CD1c-positive myeloid dendritic cell (primary cell): Measurements from ENCODE around the gene GABPA.
"Not testable (repeated sequence)": the region's sequence is repeated elsewhere in the genome, so short reads cannot be mapped to it uniquely, and the experiment has no call there.

Source experiments
- DNase-seq: peaks from one replicate; pipeline ENCODE4 v3.0.0-alpha.2; 2016; ENCODE audit errors: extremely low spot score

The GABPA gene

GRCh38 chr21:25737421-25737820 lies 2.6 kb downstream of the GABPA start:
- no peak for DNase-seq

- DNase-seq = no peak
Observed at GRCh38 chr21:25742900-25743299, 8.1 kb downstream of the GABPA start.

DNA sequence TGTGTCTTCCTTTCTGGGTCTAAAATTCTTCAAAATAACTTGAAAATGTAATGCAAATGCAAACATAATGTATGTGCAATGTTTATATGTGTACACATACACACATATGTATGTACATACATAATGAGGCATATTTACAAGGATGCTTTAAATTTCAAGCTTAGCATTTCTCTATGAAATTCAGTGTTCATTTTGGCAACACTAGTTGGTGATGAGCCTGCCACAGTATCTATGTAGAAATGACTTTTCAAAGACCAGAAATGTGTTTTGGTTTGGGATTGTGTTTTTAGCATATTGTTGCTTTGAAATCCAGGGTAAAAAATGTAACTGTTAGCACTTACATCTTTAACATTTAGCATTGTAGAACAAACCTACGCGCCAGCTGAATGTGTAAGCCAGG lies 10.1 kb downstream of the GABPA start:
- no peak for DNase-seq

DNA sequence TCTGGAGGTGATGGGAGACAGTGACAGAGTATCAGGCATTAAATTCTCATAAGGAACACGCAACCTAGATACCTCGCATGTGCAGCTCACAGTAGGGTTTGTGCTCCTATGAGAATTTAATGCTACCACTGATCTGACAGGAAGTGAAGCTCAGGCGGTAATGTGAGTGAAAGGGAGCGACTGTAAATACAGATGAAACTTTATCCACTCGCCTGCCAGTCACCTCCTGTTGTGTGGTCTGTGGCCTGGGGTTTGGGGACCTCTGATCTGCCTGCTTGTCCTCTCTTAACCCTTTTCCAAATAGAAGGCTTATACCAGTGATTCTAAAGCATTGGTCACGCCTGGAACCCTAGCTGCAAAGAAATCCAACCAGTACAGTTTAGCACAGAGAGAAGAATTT lies 15.3 kb downstream of the GABPA start:
- DNase-seq = no peak

DNA sequence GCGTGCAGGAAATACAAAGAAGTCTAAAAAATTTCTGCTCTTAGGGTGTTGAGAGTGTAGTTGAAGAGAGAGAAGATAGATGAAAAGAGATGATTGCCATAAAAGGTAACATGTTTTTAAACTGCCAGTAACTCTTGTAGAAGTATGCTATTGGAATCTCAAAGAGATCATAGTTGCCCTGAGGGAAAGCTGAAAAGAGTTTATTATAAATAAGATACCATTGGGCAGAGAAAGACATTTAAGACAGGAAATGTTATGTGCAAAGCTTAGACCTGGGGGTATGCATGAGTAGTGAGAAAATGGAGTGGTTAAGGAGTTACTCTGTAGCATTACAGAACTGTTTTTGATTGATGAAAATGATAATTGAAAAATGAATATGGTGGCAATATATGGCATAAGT lies 17.6 kb downstream of the GABPA start:
- DNase-seq = no peak

DNA sequence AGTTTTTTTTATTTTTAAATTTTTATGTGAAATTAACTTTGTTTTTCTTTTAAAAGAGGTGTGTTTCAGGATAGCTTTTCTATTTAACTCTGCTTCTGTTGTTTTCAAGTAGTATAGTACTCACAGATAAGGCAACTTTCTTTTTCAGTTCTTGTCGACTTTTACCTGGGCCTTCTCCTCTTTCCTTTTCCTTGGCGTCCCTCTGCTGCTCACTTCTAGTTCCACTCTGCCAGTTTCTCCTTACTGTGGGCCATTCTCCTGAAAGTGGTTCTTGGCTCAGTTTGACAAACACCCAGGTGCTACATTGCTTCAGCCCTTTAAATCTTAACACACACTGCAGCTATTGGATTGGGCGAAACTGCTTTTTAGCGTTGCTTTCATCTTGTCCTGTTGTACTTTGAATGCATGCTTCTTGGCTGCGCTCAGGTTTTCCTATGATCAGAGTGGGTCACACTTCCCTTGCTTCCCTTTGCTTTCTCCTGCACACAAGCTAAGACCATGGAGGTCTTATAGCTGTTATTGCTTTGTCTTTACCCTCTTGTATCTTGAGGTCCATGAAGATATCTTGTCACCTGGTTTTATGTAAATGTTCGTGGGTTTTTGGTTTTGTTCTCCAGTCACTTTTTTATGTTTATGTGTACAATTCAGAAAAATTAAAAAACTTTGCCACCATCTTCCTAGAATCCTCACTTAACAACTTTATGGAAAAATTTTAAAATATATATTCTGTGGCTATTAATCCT lies 21.6 kb downstream of the GABPA start:
- no peak for DNase-seq

- no peak for DNase-seq
Observed at GRCh38 chr21:25757531-25757930, 22.8 kb downstream of the GABPA start.

DNA sequence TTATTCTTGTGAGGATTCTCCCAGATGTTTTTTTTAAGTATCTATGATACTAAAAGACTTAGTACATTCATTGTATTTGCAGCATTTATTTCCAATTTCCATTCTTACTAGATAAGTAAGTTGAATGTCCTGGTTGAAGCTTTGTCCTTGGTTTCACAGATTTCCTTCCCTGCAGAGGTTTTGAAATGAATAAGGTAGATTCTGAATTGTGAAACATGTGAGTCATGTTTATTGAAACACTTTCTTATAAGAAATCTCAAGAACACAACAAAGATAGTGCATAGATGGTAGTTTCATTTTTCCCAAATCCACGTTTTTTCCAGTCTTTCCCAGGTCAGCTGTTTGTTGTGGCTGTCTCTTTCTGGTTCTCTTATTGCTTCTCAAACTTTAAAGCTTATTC lies 24.8 kb downstream of the GABPA start:
- DNase-seq = no peak

DNA sequence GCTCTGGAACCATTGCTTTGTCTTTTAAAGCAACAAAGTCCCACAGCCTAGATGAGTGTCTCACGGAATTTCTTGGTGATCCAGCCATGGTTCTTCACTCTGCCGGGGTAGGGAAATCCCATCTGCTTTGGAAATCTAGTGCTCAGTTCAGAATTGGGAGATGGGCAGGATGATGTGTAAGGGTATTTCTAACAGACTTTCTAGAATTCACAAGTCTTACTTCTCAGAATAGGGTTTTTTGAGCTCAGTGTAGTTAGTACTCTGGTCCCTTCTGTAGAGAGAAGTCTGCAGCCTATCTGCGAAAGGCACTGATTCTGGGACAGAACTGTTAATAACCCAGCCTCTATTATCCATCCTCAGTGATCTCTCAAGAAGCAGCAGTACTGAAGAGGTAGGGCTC lies 25.3 kb downstream of the GABPA start:
- DNase-seq = no peak

DNA sequence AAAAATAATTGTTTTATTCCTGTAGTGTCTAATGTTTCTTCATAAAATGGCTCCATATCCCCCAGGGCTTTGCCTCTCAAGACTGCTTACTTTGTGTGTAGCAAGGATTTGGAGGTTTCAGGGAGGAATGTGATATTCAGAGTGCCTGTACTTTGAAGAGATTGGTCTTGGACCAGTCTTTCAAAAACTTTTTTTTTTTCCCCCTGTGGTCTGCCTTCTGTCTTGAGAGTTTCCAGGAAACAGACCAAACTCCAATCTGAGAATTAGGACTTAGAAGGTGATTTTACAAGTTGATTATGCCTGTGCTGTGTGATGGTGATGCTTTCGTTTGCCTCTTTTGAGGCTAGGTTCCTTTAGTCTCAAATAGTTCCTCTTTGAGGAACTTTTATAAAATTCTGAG lies 25.9 kb downstream of the GABPA start:
- no peak for DNase-seq

GRCh38 chr21:25764065-25764464 lies 29.3 kb downstream of the GABPA start:
- DNase-seq = no peak

DNA sequence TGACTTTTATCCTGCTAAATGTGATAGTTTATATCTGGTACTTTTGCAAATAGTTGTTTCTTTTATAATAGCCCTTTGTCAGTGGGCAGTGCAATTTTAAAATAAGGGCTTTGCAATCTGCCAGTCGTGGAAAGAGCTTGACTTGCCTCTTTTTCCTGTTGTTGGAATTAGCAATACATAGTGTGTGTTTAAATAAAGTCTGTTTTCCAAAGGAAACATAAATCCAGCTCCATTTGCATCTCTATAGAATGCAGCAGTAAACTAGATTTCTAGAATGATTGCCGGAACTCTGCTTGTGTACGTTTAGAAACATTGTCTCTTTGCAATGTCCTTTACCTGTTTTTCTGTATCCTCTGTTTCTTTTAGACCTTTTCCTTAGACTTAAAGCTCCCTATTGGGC lies 33.1 kb downstream of the GABPA start:
- DNase-seq = no peak

GRCh38 chr21:25772686-25773085 lies 37.9 kb downstream of the GABPA start:
- peak; percentile 27 for DNase-seq

DNA sequence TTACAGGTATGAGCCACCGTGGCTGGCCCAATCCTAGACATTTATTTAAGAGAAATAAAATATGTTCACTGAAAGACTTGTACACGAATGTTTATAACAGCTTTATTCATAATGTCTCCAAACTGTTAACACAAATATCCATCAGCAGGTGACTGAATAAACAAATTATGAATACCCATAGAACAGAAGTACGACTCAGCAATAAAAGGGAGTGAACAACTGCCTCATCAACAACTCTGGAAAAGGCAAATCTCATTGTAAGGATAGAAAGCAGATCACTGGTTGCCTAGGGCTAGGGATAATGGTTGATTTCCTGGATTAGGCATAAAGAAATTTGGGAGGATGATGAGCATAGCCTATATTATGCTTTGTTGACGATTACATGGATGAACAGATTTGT lies 41.7 kb downstream of the GABPA start:
- no peak for DNase-seq

- not testable (repeated sequence) for DNase-seq
Observed at GRCh38 chr21:25778126-25778875, 43.5 kb downstream of the GABPA start.

DNA sequence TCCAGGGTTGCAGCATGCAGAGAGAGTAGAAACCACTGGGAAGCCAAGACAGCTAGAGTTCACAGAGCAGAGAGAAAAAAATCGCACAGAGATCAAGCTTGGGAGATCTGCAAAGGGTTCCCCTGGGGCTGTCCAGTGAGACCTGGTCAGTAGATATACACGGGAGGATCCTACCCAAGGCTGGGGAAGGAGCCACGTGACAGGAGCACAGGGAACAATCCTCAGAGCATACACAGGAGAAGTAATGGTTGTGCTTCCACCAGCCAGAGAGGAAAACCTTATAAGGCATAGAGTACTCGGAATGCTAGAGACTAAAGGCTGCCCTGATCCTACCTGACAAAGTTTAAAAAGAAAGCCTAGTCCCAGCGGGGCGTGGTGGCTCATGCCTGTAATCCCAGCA lies 53.9 kb downstream of the GABPA start:
- DNase-seq = no peak

DNA sequence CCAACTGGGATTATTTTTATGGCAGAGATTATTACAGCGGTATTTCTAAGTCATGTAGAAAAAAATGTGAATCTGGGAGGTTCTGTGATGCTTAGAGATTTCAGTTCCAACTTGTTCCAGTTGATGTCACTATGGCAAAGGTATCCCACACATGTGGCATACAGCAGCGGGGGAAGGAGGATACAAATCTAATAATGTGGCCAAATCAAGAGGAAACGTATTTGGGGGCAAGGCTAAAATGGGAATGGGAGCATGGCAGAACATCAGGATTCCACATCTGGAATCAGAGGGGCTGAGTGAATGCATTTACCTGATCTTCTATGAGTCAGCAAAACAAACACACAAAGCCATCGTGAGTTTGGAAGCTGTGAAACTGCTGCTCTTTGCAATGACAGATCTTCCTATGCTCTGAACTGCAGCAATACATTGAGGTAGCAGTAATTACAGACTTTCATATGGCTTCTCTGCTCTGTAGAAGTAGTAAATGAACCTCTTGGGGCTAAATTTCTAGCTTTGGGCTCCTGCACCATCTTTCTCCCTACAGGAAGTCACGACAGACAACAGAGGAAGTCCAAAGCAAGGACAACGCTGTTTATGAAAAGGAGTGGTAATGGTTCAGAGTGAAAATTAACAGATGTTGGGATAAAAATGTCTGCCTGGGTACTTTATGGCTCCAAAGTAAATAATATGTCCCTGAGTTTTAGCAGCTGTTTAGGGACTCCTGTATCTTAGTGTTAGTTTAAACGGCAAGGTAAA lies 55.5 kb downstream of the GABPA start:
- DNase-seq = peak; percentile 20

DNA sequence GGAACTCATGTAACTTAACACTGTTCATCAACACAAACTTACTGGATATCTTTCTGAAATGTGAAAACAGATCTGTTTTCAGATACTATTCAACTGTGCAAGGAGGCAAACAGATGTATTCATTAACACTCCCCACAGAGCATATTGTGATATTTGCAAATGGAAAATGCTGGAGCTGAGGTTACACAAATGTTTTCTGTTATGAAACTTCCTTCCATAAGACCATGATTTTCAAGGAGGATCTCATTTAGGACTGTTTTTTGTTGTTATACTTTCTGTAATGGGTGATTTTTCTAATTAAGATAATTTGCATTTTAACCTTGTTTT lies 56.1 kb downstream of the GABPA start:
- no peak for DNase-seq

- DNase-seq = no peak
Observed at GRCh38 chr21:25791319-25791718, 56.5 kb downstream of the GABPA start.

GRCh38 chr21:25801217-25802014 lies 66.6 kb downstream of the GABPA start:
- peak; percentile 92 for DNase-seq

GRCh38 chr21:25806060-25806459 lies 71.3 kb downstream of the GABPA start:
- no peak for DNase-seq

DNA sequence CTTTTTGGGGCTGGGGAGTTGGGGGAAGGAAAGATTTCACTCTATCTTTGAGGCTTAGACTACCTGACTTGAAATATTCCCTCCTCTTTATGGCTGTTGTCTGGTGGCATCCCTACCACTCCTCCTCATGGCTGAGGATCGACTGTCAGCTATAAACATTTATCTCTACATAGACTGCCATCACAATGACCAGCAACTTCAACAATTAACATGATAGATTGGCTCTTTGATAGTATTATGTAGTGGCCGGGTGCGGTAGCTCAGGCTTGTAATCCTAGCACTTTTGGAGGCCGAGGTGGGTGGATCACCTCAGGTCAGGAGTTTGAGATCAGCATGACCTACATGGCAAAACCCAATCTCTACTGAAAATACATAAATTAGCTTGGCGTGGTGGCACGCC lies 72.4 kb downstream of the GABPA start:
- DNase-seq = no peak
